OCI-LY1 (cell line): ENCODE results near the gene SH3BGRL3.
"Not testable (repeated sequence)": the region's sequence is repeated elsewhere in the genome, so short reads cannot be mapped to it uniquely, and the experiment has no call there.

Experiments
- CTCF ChIP-seq: fragments of 200-600 bp; sonication (generic), shearing (Covaris generic); IDR thresholded peaks from 2 replicates; pipeline ENCODE4 v1.5.1; 2017; ENCODE audit warnings: mild to moderate bottlenecking, antibody characterized with exemption, low read length, moderate library complexity, mixed read lengths
- EZH2 ChIP-seq: fragments of 200-600 bp; sonication (generic), shearing (Covaris generic); IDR thresholded peaks from 2 replicates; pipeline ENCODE4 v1.8.0; 2017; ENCODE audit warnings: borderline replicate concordance, mixed run types, mild to moderate bottlenecking, antibody characterized with exemption, low read length, moderate library complexity, mixed read lengths

GRCh38 chr1:26329380-26329779 lies 49.5 kb downstream of the SH3BGRL3 start:
- TF ChIP-seq CTCF, EZH2: not testable (repeated sequence)
